WTC11 (cell line): ENCODE data around the gene ABHD10. TPM values are rescaled to one million over a fixed set of nuclear protein-coding genes. Genes with fewer than 3 reads are reported as not detected.

Source experiments
- ATAC-seq: fragments of 200-7000 bp; cut with Tn5 transposase; 2 replicates; pipeline ENCODE4 v1.10.0; 2021; ENCODE audit warnings: mild to moderate bottlenecking, moderate library complexity
- CTCF ChIA-PET: fragments of 300-600 bp; sonication (Branson Sonifier 250); formaldehyde crosslinking; loops from one replicate; lab custom pipeline; 2021; ENCODE audit warnings: antibody characterized with exemption; lab: Charles Lee
- POLR2A ChIA-PET: fragments of 350-600 bp; sonication (Branson Sonifier 250); formaldehyde crosslinking; loops from one replicate; lab custom pipeline; 2021; ENCODE audit warnings: antibody characterized with exemption; lab: Charles Lee
- DNase-seq: peaks from one replicate; pipeline ENCODE4 v3.0.0; 2021; ENCODE audit warnings: low spot score
- H3K27ac Mint-ChIP-seq: 2 replicates; pipeline ENCODE4 v1.8.0; 2021; ENCODE audit warnings: mixed read lengths
- H3K27me3 Mint-ChIP-seq: 2 replicates; pipeline ENCODE4 v1.8.0; 2021; ENCODE audit warnings: low read depth, mild to moderate bottlenecking, moderate library complexity, mixed read lengths
- H3K36me3 Mint-ChIP-seq: 2 replicates; pipeline ENCODE4 v1.8.0; 2021; ENCODE audit warnings: mixed read lengths
- H3K4me1 Mint-ChIP-seq: 2 replicates; pipeline ENCODE4 v1.8.0; 2022; ENCODE audit warnings: mixed read lengths
- H3K4me3 Mint-ChIP-seq: 2 replicates; pipeline ENCODE4 v1.8.0; 2021; ENCODE audit warnings: mild to moderate bottlenecking, moderate library complexity, mixed read lengths
- H3K9me3 Mint-ChIP-seq: 2 replicates; pipeline ENCODE4 v1.8.0; 2021; ENCODE audit warnings: mixed read lengths
- CBFB ChIP-seq: sonication (generic); formaldehyde crosslinking; IDR thresholded peaks from 2 replicates; pipeline ENCODE4 v1.8.1; 2022; ENCODE audit warnings: mild to moderate bottlenecking, low read depth, missing genetic modification reagents
- CREM ChIP-seq: sonication (generic); formaldehyde crosslinking; IDR thresholded peaks from 2 replicates; pipeline ENCODE4 v1.8.1; 2022; ENCODE audit warnings: mild to moderate bottlenecking, missing genetic modification reagents, moderate library complexity
- EMX1 ChIP-seq: fragments of 250-450 bp; sonication (Bioruptor Pico); IDR thresholded peaks from 2 replicates; pipeline ENCODE4 v1.8.0; 2021; ENCODE audit warnings: mild to moderate bottlenecking
- GABPB1 ChIP-seq: sonication (generic); formaldehyde crosslinking; IDR thresholded peaks from 2 replicates; pipeline ENCODE4 v1.8.1; 2023; ENCODE audit warnings: mild to moderate bottlenecking, missing genetic modification reagents
- GRHL2 ChIP-seq: fragments of 250-450 bp; sonication (Bioruptor Pico); IDR thresholded peaks from 2 replicates; pipeline ENCODE4 v1.8.0; 2022; ENCODE audit warnings: mild to moderate bottlenecking, moderate library complexity; ENCODE audit not compliant: insufficient replicate concordance, severe bottlenecking
- KAT7 ChIP-seq: sonication (generic); formaldehyde crosslinking; IDR thresholded peaks from 2 replicates; pipeline ENCODE4 v1.8.1; 2023; ENCODE audit warnings: missing genetic modification reagents, mild to moderate bottlenecking, borderline replicate concordance
- MYBL2 ChIP-seq: sonication (generic); formaldehyde crosslinking; IDR thresholded peaks from 2 replicates; pipeline ENCODE4 v1.8.1; 2023; ENCODE audit warnings: mild to moderate bottlenecking, moderate library complexity, missing genetic modification reagents
- NFE2L1 ChIP-seq: sonication (generic); formaldehyde crosslinking; IDR thresholded peaks from 2 replicates; pipeline ENCODE4 v1.8.1; 2023; ENCODE audit warnings: missing genetic modification reagents
- NR2C2 ChIP-seq: sonication (generic); formaldehyde crosslinking; IDR thresholded peaks from 2 replicates; pipeline ENCODE4 v1.8.0; 2022; ENCODE audit warnings: mild to moderate bottlenecking, missing genetic modification reagents
- RELA ChIP-seq: sonication (generic); formaldehyde crosslinking; IDR thresholded peaks from 2 replicates; pipeline ENCODE4 v1.8.1; 2022; ENCODE audit warnings: missing genetic modification reagents, mild to moderate bottlenecking, borderline replicate concordance
- total RNA-seq: library from RNA; stranded (reverse); gene quantifications from 3 replicates; pipeline ENCODE4 v1.2.3, GENCODE V29; 2021
- TF ChIP-seq, protein P1 (sequence below): fragments of 250-450 bp; sonication (Bioruptor Pico); IDR thresholded peaks from 2 replicates; pipeline ENCODE4 v1.9.0; 2021; ENCODE audit warnings: mild to moderate bottlenecking, borderline replicate concordance
- TF ChIP-seq, protein P2 (sequence below): sonication (generic); formaldehyde crosslinking; IDR thresholded peaks from 2 replicates; pipeline ENCODE4 v1.8.0; 2023; ENCODE audit warnings: missing genetic modification reagents, mild to moderate bottlenecking, borderline replicate concordance
- TF ChIP-seq, protein P3 (sequence below): sonication (generic); formaldehyde crosslinking; IDR thresholded peaks from 2 replicates; pipeline ENCODE4 v1.8.1; 2022; ENCODE audit warnings: low read depth, mild to moderate bottlenecking, moderate library complexity, missing genetic modification reagents, borderline replicate concordance
- TF ChIP-seq, protein P4 (sequence below): fragments of 250-450 bp; sonication (Bioruptor Pico); IDR thresholded peaks from 2 replicates; pipeline ENCODE4 v1.9.0; 2021; ENCODE audit warnings: mild to moderate bottlenecking
- TF ChIP-seq, protein P5 (sequence below): sonication (generic); formaldehyde crosslinking; conservative IDR thresholded peaks from 2 replicates; pipeline ENCODE4 v1.8.1; 2022; ENCODE audit warnings: mild to moderate bottlenecking, missing genetic modification reagents
- TF ChIP-seq, protein P6 (sequence below): fragments of 250-450 bp; sonication (Bioruptor Pico); IDR thresholded peaks from 2 replicates; pipeline ENCODE4 v1.9.0; 2021; ENCODE audit warnings: mild to moderate bottlenecking
- TF ChIP-seq, protein P7 (sequence below): sonication (generic); formaldehyde crosslinking; IDR thresholded peaks from 2 replicates; pipeline ENCODE4 v1.8.0; 2022; ENCODE audit warnings: mild to moderate bottlenecking, missing genetic modification reagents

Gene ABHD10
- total RNA-seq, 1 experiment from 2014 or later, result 27.6 TPM

DNA sequence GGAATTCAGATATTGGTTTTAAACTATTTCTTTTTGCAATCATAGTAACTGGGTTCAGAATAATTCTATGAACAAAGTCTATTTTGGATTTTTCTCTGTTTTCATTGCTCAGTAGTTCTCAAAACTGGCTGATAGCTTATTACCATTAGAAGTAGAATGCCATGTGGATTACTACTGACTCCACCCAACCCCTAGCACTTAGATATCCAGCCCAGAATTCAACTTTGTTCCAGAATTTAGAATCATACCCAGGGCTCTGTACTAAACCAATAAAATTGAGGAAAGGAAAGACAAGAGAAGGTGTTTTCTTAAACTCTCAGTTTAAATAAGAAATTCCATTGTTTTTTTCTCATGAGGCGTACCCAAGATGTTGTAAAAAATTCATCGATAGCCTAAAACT, 39.0 kb upstream of the ABHD10 start (continued):
- TF ChIP-seq, protein P1, sequence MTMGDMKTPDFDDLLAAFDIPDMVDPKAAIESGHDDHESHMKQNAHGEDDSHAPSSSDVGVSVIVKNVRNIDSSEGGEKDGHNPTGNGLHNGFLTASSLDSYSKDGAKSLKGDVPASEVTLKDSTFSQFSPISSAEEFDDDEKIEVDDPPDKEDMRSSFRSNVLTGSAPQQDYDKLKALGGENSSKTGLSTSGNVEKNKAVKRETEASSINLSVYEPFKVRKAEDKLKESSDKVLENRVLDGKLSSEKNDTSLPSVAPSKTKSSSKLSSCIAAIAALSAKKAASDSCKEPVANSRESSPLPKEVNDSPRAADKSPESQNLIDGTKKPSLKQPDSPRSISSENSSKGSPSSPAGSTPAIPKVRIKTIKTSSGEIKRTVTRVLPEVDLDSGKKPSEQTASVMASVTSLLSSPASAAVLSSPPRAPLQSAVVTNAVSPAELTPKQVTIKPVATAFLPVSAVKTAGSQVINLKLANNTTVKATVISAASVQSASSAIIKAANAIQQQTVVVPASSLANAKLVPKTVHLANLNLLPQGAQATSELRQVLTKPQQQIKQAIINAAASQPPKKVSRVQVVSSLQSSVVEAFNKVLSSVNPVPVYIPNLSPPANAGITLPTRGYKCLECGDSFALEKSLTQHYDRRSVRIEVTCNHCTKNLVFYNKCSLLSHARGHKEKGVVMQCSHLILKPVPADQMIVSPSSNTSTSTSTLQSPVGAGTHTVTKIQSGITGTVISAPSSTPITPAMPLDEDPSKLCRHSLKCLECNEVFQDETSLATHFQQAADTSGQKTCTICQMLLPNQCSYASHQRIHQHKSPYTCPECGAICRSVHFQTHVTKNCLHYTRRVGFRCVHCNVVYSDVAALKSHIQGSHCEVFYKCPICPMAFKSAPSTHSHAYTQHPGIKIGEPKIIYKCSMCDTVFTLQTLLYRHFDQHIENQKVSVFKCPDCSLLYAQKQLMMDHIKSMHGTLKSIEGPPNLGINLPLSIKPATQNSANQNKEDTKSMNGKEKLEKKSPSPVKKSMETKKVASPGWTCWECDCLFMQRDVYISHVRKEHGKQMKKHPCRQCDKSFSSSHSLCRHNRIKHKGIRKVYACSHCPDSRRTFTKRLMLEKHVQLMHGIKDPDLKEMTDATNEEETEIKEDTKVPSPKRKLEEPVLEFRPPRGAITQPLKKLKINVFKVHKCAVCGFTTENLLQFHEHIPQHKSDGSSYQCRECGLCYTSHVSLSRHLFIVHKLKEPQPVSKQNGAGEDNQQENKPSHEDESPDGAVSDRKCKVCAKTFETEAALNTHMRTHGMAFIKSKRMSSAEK (CRISPR knock-in tag), result no peak
- TF ChIP-seq KAT7 (CRISPR knock-in tag) (no peak), NFE2L1 (CRISPR knock-in tag) (no peak), GABPB1 (CRISPR knock-in tag) (no peak), EMX1 (CRISPR knock-in tag) (no peak), GRHL2 (CRISPR knock-in tag) (no peak), NR2C2 (CRISPR knock-in tag) (no peak), MYBL2 (CRISPR knock-in tag) (no peak), RELA (CRISPR knock-in tag) (no peak)
- TF ChIP-seq, protein P2, sequence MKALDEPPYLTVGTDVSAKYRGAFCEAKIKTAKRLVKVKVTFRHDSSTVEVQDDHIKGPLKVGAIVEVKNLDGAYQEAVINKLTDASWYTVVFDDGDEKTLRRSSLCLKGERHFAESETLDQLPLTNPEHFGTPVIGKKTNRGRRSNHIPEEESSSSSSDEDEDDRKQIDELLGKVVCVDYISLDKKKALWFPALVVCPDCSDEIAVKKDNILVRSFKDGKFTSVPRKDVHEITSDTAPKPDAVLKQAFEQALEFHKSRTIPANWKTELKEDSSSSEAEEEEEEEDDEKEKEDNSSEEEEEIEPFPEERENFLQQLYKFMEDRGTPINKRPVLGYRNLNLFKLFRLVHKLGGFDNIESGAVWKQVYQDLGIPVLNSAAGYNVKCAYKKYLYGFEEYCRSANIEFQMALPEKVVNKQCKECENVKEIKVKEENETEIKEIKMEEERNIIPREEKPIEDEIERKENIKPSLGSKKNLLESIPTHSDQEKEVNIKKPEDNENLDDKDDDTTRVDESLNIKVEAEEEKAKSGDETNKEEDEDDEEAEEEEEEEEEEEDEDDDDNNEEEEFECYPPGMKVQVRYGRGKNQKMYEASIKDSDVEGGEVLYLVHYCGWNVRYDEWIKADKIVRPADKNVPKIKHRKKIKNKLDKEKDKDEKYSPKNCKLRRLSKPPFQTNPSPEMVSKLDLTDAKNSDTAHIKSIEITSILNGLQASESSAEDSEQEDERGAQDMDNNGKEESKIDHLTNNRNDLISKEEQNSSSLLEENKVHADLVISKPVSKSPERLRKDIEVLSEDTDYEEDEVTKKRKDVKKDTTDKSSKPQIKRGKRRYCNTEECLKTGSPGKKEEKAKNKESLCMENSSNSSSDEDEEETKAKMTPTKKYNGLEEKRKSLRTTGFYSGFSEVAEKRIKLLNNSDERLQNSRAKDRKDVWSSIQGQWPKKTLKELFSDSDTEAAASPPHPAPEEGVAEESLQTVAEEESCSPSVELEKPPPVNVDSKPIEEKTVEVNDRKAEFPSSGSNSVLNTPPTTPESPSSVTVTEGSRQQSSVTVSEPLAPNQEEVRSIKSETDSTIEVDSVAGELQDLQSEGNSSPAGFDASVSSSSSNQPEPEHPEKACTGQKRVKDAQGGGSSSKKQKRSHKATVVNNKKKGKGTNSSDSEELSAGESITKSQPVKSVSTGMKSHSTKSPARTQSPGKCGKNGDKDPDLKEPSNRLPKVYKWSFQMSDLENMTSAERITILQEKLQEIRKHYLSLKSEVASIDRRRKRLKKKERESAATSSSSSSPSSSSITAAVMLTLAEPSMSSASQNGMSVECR, result no peak
- TF ChIP-seq, protein P3, sequence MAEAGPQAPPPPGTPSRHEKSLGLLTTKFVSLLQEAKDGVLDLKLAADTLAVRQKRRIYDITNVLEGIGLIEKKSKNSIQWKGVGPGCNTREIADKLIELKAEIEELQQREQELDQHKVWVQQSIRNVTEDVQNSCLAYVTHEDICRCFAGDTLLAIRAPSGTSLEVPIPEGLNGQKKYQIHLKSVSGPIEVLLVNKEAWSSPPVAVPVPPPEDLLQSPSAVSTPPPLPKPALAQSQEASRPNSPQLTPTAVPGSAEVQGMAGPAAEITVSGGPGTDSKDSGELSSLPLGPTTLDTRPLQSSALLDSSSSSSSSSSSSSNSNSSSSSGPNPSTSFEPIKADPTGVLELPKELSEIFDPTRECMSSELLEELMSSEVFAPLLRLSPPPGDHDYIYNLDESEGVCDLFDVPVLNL (CRISPR knock-in tag), result no peak
- TF ChIP-seq, protein P4, sequence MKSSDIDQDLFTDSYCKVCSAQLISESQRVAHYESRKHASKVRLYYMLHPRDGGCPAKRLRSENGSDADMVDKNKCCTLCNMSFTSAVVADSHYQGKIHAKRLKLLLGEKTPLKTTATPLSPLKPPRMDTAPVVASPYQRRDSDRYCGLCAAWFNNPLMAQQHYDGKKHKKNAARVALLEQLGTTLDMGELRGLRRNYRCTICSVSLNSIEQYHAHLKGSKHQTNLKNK (CRISPR knock-in tag), result no peak
- TF ChIP-seq, protein P5, sequence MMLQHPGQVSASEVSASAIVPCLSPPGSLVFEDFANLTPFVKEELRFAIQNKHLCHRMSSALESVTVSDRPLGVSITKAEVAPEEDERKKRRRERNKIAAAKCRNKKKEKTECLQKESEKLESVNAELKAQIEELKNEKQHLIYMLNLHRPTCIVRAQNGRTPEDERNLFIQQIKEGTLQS (CRISPR knock-in tag), result no peak

DNA sequence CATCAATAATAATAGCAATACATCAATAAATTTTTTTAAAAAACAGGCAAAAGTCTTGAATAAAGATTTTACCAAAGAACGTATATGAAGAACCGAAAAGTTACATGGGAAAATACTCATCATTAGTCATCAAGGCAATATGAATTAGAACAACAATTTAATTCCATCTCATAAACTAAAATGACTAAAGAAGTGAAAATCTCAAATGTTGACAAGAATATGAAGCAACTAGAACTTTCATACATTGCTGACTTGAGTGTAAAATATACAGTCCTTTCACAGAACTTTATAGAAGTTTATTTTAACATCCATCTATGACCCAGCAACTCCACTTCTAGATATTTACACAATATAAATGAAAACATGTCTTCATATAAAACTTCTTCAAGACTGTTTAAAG, 35.3 kb upstream of the ABHD10 start:
- H3K4me3 Mint-ChIP-seq, result no peak overlapping the region
- no peak for ATAC-seq
- H3K27ac Mint-ChIP-seq, result no peak overlapping the region
- H3K9me3 Mint-ChIP-seq, result no peaks in the 10 kb centered on the region
- H3K27me3 Mint-ChIP-seq, result no peaks in the 10 kb centered on the region
- H3K36me3 Mint-ChIP-seq, result peaks cover 20% of the 10 kb centered on the region
- DNase-seq, result no peak
- H3K4me1 Mint-ChIP-seq, result no peaks in the 10 kb centered on the region
- POLR2A ChIA-PET, result no interaction called here
- CTCF ChIA-PET, result no interaction called here
- no peak for TF ChIP-seq CREM (CRISPR knock-in tag)
- TF ChIP-seq CBFB (CRISPR knock-in tag), result no peak
- TF ChIP-seq, protein P6, sequence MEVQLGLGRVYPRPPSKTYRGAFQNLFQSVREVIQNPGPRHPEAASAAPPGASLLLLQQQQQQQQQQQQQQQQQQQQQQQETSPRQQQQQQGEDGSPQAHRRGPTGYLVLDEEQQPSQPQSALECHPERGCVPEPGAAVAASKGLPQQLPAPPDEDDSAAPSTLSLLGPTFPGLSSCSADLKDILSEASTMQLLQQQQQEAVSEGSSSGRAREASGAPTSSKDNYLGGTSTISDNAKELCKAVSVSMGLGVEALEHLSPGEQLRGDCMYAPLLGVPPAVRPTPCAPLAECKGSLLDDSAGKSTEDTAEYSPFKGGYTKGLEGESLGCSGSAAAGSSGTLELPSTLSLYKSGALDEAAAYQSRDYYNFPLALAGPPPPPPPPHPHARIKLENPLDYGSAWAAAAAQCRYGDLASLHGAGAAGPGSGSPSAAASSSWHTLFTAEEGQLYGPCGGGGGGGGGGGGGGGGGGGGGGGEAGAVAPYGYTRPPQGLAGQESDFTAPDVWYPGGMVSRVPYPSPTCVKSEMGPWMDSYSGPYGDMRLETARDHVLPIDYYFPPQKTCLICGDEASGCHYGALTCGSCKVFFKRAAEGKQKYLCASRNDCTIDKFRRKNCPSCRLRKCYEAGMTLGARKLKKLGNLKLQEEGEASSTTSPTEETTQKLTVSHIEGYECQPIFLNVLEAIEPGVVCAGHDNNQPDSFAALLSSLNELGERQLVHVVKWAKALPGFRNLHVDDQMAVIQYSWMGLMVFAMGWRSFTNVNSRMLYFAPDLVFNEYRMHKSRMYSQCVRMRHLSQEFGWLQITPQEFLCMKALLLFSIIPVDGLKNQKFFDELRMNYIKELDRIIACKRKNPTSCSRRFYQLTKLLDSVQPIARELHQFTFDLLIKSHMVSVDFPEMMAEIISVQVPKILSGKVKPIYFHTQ (CRISPR knock-in tag), result no peak
- TF ChIP-seq, protein P7, sequence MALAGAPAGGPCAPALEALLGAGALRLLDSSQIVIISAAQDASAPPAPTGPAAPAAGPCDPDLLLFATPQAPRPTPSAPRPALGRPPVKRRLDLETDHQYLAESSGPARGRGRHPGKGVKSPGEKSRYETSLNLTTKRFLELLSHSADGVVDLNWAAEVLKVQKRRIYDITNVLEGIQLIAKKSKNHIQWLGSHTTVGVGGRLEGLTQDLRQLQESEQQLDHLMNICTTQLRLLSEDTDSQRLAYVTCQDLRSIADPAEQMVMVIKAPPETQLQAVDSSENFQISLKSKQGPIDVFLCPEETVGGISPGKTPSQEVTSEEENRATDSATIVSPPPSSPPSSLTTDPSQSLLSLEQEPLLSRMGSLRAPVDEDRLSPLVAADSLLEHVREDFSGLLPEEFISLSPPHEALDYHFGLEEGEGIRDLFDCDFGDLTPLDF (CRISPR knock-in tag), result no peak
- TF ChIP-seq, protein P1 (CRISPR knock-in tag), result no peak
